BJ (cell line): ENCODE data around the gene POC1A. TPM values are rescaled to one million over a fixed set of nuclear protein-coding genes. Genes with fewer than 3 reads are reported as not detected.

Source experiments
- CTCF ChIA-PET: fragments of 350-600 bp; formaldehyde crosslinking; extraction: SDS; loops from one replicate; lab custom pipeline; 2021; ENCODE audit warnings: antibody characterized with exemption, inconsistent platforms; lab: Yijun Ruan, JAX
- POLR2A ChIA-PET: fragments of 300-600 bp; sonication (Branson Sonifier 250); formaldehyde crosslinking; extraction: SDS; loops from one replicate; lab custom pipeline; 2021; ENCODE audit warnings: antibody characterized with exemption; lab: Charles Lee
- DNase-seq: peaks from one replicate; pipeline ENCODE4 v3.0.0-alpha.2; 2011; ENCODE audit warnings: low read depth
- H3K27me3 ChIP-seq: 2 replicates; pipeline ENCODE4 v1.6.0; 2011; ENCODE audit warnings: low read length; ENCODE audit not compliant: control insufficient read depth, insufficient read depth
- H3K36me3 ChIP-seq: 2 replicates; pipeline ENCODE4 v1.5.1; 2011; ENCODE audit warnings: low read length; ENCODE audit not compliant: control insufficient read depth, insufficient read depth
- H3K4me3 ChIP-seq: 2 replicates; pipeline ENCODE4 v1.5.1; 2011; ENCODE audit warnings: low read depth, mild to moderate bottlenecking, control low read depth, low read length
- polyA plus RNA-seq: library from polyadenylated mRNA; depleted of rRNA; stranded (reverse); fragments of >200 nt; gene quantifications from 2 replicates; pipeline ENCODE4 v1.2.3, GENCODE V29; 2011
- TF ChIP-seq, protein P1 (sequence below): IDR thresholded peaks from 2 replicates; pipeline ENCODE4 v1.5.1; 2011; ENCODE audit warnings: low read depth, mild to moderate bottlenecking, control low read depth, inconsistent platforms, low read length, moderate library complexity; ENCODE audit not compliant: insufficient read depth

The POC1A gene
- polyA plus RNA-seq, 1 experiment = 18.4 TPM

DNA sequence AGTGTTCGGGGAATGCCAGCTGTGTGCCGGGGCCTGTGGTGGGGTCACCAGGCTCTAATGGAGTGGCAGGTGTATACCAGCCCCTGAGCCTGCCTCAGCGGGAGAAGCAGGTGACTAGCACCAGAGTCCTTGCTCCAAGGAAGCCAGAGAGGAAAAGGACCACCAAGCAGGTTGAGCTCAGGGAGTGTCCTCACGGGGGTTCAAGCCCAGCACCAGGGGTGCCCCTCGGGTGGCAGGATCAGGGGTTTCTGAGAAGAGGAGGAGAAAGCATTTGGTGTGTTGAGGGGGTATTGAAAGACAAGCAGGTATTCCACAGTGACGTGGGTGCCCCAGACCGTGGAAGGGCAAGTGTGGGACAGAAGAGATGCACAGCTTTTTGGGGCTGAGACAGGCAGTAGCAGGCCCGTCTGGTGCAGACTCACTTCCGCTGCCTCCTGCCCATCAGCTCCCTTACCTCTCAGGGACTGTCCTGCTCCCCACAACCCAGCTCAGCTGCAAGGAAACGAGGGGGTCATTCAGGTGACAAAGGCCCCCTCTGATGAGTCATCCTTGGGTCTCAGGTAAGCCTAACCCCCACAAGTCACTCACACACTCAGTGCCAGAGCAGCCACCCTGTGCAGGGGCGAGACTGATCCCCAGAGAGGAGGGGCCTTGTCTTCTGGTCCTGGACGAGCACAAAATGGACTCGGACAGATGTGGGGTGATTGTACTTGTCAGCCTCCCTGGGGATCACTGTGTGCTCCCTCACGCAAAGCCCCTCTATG is 21.4 kb upstream of the POC1A start:
- Histone ChIP-seq H3K4me3 (no peak overlapping the region), H3K27me3 (peaks cover 4% of the 10 kb centered on the region; the same call in 1 of the 2 replicates), H3K36me3 (no peaks in the 10 kb centered on the region)
- DNase-seq = no peak
- TF ChIP-seq, protein P1, sequence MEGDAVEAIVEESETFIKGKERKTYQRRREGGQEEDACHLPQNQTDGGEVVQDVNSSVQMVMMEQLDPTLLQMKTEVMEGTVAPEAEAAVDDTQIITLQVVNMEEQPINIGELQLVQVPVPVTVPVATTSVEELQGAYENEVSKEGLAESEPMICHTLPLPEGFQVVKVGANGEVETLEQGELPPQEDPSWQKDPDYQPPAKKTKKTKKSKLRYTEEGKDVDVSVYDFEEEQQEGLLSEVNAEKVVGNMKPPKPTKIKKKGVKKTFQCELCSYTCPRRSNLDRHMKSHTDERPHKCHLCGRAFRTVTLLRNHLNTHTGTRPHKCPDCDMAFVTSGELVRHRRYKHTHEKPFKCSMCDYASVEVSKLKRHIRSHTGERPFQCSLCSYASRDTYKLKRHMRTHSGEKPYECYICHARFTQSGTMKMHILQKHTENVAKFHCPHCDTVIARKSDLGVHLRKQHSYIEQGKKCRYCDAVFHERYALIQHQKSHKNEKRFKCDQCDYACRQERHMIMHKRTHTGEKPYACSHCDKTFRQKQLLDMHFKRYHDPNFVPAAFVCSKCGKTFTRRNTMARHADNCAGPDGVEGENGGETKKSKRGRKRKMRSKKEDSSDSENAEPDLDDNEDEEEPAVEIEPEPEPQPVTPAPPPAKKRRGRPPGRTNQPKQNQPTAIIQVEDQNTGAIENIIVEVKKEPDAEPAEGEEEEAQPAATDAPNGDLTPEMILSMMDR = no peak
- CTCF ChIA-PET = interaction anchor here (1.0 to 1.6 kb wide), 2 partner anchors 8 to 164 kb away, joined by 3 to 4 read pairs; no protein-coding TSS in a partner anchor
- POLR2A ChIA-PET = no interaction called here

DNA sequence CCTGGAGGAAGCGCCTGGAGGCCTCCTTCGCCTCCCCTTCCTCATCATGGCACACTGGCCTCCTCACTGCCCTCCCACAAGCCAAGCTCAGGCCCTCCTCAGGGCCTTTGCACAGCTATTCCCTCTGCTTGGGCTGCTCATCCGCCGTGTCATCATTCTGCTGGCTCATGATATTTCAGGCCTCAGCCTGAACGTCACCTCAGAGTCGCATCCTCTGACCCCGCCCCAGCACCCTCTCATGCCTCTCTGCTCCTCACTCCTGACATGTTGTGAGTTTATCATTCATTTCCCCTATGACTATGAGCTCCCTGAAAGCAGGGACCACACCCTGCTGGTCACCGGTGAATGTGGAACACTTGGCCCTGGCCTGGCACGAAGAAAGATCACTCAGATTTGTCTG is 20.7 kb upstream of the POC1A start:
- H3K27me3 ChIP-seq = peaks cover 4% of the 10 kb centered on the region; the same call in 1 of the 2 replicates
- no peaks in the 10 kb centered on the region for H3K36me3 ChIP-seq
- CTCF ChIA-PET = interaction anchor here (1.0 to 1.6 kb wide), 3 partner anchors 9 to 165 kb away, joined by 3 to 4 read pairs (median 3); no protein-coding TSS in a partner anchor
- DNase-seq = no peak
- TF ChIP-seq, protein P1 = no peak
- no peak overlapping the region for H3K4me3 ChIP-seq
- POLR2A ChIA-PET = interaction anchor here (0.5 kb wide), 1 partner anchor 9 kb away, joined by 3 read pairs; no protein-coding TSS in a partner anchor

DNA sequence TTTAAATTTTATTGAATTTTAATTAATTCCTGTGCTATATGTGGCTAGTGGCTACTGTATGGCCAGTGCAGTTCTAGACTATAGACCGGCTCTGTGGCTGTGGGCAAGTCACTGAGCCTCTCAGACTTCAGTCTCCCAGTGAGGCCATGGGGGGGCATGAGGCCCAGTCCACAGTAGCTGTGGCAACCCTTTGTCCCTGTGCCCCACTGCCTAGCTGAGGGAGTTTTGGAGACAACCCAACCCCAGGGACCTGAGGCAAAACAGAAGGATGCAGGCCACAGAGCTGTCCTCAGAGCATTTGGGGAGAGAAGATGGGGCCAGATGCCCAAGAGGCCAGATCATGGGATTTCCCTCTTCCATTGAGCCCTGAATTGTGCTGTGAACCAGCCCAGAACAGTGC is 18.9 kb upstream of the POC1A start:
- Histone ChIP-seq H3K4me3 (no peak overlapping the region), H3K36me3 (no peaks in the 10 kb centered on the region), H3K27me3 (peaks cover 2% of the 10 kb centered on the region; the same call in 1 of the 2 replicates)
- TF ChIP-seq, protein P1 = no peak
- POLR2A ChIA-PET = no interaction called here
- CTCF ChIA-PET = no interaction called here
- DNase-seq = no peak

DNA sequence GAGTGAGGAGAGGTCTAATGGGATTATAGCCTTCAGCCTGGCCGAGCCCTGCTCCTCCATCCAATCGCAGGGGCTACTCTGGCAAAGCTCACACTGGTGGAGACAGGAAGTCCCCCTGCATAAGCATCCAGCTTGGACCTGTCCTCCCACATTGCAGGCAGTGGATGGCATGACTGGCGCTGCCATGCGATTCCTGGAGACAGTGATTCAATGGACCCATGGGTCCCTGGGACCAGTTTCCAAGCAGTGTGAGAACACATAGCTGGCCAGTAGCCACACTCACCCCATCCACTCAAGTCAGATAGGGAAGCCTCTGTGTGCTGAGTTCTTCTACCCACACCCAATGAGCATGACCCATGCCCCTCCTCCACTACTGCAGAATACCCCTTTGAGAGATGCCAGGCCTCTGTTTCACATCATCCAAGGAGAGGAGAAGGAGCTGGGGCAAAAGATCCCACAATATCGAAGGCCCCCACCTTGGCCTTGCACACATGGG is 18.1 kb upstream of the POC1A start:
- Histone ChIP-seq H3K36me3 (no peaks in the 10 kb centered on the region), H3K27me3 (peaks cover 2% of the 10 kb centered on the region; the same call in 1 of the 2 replicates), H3K4me3 (no peak overlapping the region)
- no peak for DNase-seq
- CTCF ChIA-PET = interaction anchor here (0.7 to 2.0 kb wide), 3 partner anchors 9 to 18 kb away, joined by 4 to 7 read pairs (median 5); partner anchors contain the start of gene POC1A
- POLR2A ChIA-PET = no interaction called here
- TF ChIP-seq, protein P1 = no peak
